ENCODE measurements around the gene ODF4.

GRCh38 chr17:8292639-8293395 is 46.8 kb upstream of the ODF4 start:
- no peak for TF ChIP-seq POLR2A (IDR thresholded peaks at IDR 0.05; ENCODE audit: low read depth, low read length)
- TF ChIP-seq POLR2AphosphoS5 (IDR thresholded peaks at IDR 0.05; ENCODE audit: low read depth, low read length) = no peak
- no peak for TF ChIP-seq TAF1 (IDR thresholded peaks at IDR 0.05; ENCODE audit: low read depth, low read length)
